Measurements from ENCODE around the gene MRPL44. TPM values are rescaled to one million over a fixed set of nuclear protein-coding genes. Genes with fewer than 3 reads are reported as not detected.
"Not testable (repeated sequence)": the region's sequence is repeated elsewhere in the genome, so short reads cannot be mapped to it uniquely, and the experiment has no call there.

The MRPL44 gene
- polyA plus RNA-seq, 2 donors: 8.6 to 17.8 TPM

DNA sequence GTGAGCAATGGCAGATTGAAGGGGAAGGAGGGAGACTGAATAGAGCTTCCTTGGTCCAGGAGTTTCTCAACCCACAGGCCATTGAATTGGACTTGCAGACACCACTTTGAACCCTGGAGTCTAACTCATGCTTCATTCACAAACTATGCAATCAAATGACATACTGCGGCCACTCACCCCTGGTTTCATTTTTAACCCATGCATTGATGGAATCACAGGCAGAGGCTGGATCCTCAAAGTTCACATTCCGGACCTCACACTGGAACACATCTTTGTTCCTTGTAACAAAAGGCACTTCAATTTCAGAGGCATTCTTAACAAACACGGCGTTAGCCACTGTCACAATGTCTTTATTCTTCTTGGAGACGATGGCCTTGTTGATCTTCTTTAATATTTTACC, 40.7 kb downstream of the MRPL44 start:
- Histone ChIP-seq H3K27me3 (ENCODE audit: control insufficient read depth in 1 of 2, insufficient read depth in 2 of 2, low read length in 2 of 2) (no peaks in the 10 kb centered on the region), H3K9me3 (ENCODE audit: control insufficient read depth in 2 of 2, insufficient read depth in 1 of 2, low read depth in 1 of 2, low read length in 1 of 2) (no peaks in the 10 kb centered on the region), H3K4me3 (ENCODE audit: low read depth in 1 of 2, low read length in 2 of 2) (no peak overlapping the region), H3K27ac (ENCODE audit: low read depth in 2 of 2, low read length in 1 of 2) (no peak overlapping the region), H3K4me1 (ENCODE audit: control insufficient read depth in 2 of 2, insufficient read depth in 2 of 2, low read length in 1 of 2) (no peaks in the 10 kb centered on the region), H3K36me3 (ENCODE audit: control insufficient read depth in 2 of 2, insufficient read depth in 2 of 2, low read length in 1 of 2) (peaks cover 0 to 3% of the 10 kb centered on the region in 2 donors)
- 78 to 88% methylated on average over 5 of the region's 5 CpGs for WGBS, 2 donors

DNA sequence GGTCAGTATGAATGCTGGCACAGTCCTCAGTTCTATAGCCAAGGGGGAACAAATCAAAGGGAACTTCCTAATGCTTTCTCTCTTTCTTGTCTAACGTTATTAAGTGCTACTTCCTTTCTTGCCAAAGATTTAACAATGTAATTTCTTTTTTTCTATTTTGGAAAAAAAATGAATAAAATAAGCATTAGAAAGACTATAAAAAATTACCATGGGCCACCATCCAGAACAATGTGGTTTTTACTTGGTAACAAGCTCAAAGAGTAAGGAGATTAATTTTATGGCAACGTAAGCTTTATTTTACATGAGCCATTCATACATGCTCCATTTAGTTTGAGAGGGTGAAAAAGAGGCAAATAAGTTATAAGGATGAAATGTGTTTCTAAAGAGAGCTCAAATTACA, 41.7 kb downstream of the MRPL44 start:
- Histone ChIP-seq H3K27me3 (ENCODE audit: control insufficient read depth in 1 of 2, insufficient read depth in 2 of 2, low read length in 2 of 2) (no peaks in the 10 kb centered on the region), H3K9me3 (ENCODE audit: control insufficient read depth in 2 of 2, insufficient read depth in 1 of 2, low read depth in 1 of 2, low read length in 1 of 2) (no peaks in the 10 kb centered on the region), H3K36me3 (ENCODE audit: control insufficient read depth in 2 of 2, insufficient read depth in 2 of 2, low read length in 1 of 2) (peaks cover 0 to 3% of the 10 kb centered on the region in 2 donors), H3K4me3 (ENCODE audit: low read depth in 1 of 2, low read length in 2 of 2) (no peak overlapping the region), H3K27ac (ENCODE audit: low read depth in 2 of 2, low read length in 1 of 2) (no peak overlapping the region), H3K4me1 (ENCODE audit: control insufficient read depth in 2 of 2, insufficient read depth in 2 of 2, low read length in 1 of 2) (no peaks in the 10 kb centered on the region)
- 25 to 56% methylated on average over 2 of the region's 2 CpGs for WGBS, 2 donors

DNA sequence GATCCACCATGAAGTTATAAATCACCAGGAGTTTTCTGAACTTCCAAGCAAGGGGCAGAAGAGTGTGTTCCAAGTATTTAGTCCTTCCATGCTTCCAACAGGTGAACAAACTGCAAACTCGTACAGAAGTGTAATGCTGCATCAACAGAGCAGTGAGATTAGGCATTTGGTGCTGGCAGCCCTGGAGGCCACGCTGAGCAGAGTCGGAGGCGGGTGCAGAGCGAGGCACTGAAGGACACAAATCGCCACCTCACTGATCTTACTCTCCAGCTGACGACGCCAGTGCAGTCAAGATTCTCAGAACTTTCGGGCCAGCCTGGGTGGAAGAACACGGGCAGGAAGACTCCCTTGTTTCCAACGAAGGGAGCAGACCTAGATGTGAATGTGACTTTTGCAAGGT, 42.6 kb downstream of the MRPL44 start:
- Histone ChIP-seq H3K36me3 (ENCODE audit: control insufficient read depth in 2 of 2, insufficient read depth in 2 of 2, low read length in 1 of 2) (peaks cover 0 to 3% of the 10 kb centered on the region in 2 donors), H3K9me3 (ENCODE audit: control insufficient read depth in 2 of 2, insufficient read depth in 1 of 2, low read depth in 1 of 2, low read length in 1 of 2) (no peaks in the 10 kb centered on the region), H3K4me3 (ENCODE audit: low read depth in 1 of 2, low read length in 2 of 2) (no peak overlapping the region), H3K4me1 (ENCODE audit: control insufficient read depth in 2 of 2, insufficient read depth in 2 of 2, low read length in 1 of 2) (no peaks in the 10 kb centered on the region), H3K27ac (ENCODE audit: low read depth in 2 of 2, low read length in 1 of 2) (no peak overlapping the region), H3K27me3 (ENCODE audit: control insufficient read depth in 1 of 2, insufficient read depth in 2 of 2, low read length in 2 of 2) (no peaks in the 10 kb centered on the region)
- WGBS, 2 donors: 78 to 80% methylated on average over 11 of the region's 11 CpGs

DNA sequence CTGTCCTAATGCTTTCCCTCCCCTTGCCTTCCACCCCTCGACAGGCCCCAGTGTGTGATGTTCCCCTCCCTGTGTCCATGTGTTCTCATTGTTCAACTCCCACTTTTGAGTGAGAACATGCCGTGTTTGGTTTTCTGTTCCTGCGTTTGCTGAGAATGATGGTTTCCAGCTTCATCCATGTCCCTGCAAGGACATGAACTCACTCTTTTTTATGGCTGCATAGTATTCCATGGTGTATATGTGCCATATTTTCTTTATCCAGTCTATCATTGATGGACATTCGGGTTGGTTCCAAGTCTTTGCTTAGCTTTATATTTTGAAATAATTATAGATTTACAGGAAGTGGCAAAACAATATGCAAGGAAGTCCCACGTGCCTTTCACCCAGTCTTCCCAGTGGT, 43.4 kb downstream of the MRPL44 start:
- H3K27me3 ChIP-seq (ENCODE audit: control insufficient read depth in 1 of 2, insufficient read depth in 2 of 2, low read length in 2 of 2); H3K4me3 ChIP-seq (ENCODE audit: low read depth in 1 of 2, low read length in 2 of 2); H3K4me1 ChIP-seq (ENCODE audit: control insufficient read depth in 2 of 2, insufficient read depth in 2 of 2, low read length in 1 of 2); H3K36me3 ChIP-seq (ENCODE audit: control insufficient read depth in 2 of 2, insufficient read depth in 2 of 2, low read length in 1 of 2); H3K9me3 ChIP-seq (ENCODE audit: control insufficient read depth in 2 of 2, insufficient read depth in 1 of 2, low read depth in 1 of 2, low read length in 1 of 2); H3K27ac ChIP-seq (ENCODE audit: low read depth in 2 of 2, low read length in 1 of 2): not testable (repeated sequence)
- WGBS, 2 donors: 93 to 94% methylated on average over 5 of the region's 5 CpGs

DNA sequence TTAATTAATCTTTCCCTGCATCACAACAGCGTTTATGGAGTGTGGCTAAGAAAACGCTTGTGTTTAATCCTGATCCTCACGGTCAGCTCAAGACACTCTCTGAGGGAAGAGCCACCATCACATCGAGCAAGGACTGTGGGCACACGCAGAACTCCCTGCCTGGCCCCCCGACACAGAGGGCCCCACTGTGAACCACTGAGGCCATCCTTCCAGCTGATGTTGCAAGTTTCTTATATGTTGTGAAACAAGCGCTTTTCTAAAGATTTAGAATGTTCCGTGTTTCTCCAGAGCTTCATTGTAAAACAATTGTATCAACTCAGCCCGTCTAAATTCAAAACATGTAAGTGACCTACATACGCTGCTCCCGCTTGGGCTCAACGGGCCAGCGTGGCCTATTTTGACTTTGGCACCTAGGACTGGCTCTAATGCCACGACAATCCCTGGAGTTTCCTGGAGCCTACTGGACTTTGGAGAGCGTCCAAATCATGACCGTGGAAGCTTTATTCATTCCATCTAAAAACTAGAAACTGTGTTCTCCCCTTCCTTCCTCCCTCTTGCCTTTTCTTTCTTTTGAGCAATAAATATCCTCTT, 46.9 kb downstream of the MRPL44 start:
- Histone ChIP-seq H3K36me3 (ENCODE audit: control insufficient read depth in 2 of 2, insufficient read depth in 2 of 2, low read length in 1 of 2) (peaks cover 0 to 3% of the 10 kb centered on the region in 2 donors), H3K4me3 (ENCODE audit: low read depth in 1 of 2, low read length in 2 of 2) (no peak overlapping the region), H3K9me3 (ENCODE audit: control insufficient read depth in 2 of 2, insufficient read depth in 1 of 2, low read depth in 1 of 2, low read length in 1 of 2) (no peaks in the 10 kb centered on the region), H3K27me3 (ENCODE audit: control insufficient read depth in 1 of 2, insufficient read depth in 2 of 2, low read length in 2 of 2) (no peaks in the 10 kb centered on the region), H3K27ac (ENCODE audit: low read depth in 2 of 2, low read length in 1 of 2) (no peak overlapping the region), H3K4me1 (ENCODE audit: control insufficient read depth in 2 of 2, insufficient read depth in 2 of 2, low read length in 1 of 2) (peaks cover 0 to 3% of the 10 kb centered on the region in 2 donors)
- 69 to 71% methylated on average over 16 of the region's 16 CpGs for WGBS, 2 donors

DNA sequence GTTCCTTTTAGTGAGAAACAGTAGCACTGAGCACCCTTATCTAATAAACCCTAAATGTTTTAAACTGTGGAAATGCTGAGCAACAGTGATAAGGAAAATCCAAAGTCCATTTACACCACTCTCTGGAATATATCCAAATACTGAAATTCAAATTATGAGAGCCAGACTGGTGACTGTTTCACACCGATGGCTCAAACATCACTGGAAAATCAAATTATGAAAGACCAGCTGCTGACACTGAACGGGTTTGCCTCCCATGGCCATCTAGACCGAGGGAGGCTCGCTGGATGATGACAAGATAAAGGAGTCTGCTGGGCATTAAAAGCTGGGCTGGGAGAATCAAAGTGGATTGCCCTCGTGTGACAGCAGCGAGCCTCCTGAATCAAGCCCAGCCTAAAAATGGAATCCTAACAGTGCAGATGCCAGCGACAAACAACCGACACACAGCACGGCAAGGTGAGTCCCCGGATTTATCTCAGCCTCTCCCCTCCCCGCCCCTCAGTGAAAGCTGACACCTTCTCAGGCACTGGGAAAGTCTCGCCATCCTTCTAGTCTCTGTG, 51.5 kb downstream of the MRPL44 start:
- Histone ChIP-seq H3K36me3 (ENCODE audit: control insufficient read depth in 2 of 2, insufficient read depth in 2 of 2, low read length in 1 of 2) (no peaks in the 10 kb centered on the region), H3K4me1 (ENCODE audit: control insufficient read depth in 2 of 2, insufficient read depth in 2 of 2, low read length in 1 of 2) (peaks cover 0 to 3% of the 10 kb centered on the region in 2 donors), H3K9me3 (ENCODE audit: control insufficient read depth in 2 of 2, insufficient read depth in 1 of 2, low read depth in 1 of 2, low read length in 1 of 2) (no peaks in the 10 kb centered on the region), H3K27ac (ENCODE audit: low read depth in 2 of 2, low read length in 1 of 2) (no peak overlapping the region), H3K4me3 (ENCODE audit: low read depth in 1 of 2, low read length in 2 of 2) (no peak overlapping the region), H3K27me3 (ENCODE audit: control insufficient read depth in 1 of 2, insufficient read depth in 2 of 2, low read length in 2 of 2) (no peaks in the 10 kb centered on the region)
- 53 to 85% methylated on average over 12 of the region's 12 CpGs for WGBS, 2 donors

DNA sequence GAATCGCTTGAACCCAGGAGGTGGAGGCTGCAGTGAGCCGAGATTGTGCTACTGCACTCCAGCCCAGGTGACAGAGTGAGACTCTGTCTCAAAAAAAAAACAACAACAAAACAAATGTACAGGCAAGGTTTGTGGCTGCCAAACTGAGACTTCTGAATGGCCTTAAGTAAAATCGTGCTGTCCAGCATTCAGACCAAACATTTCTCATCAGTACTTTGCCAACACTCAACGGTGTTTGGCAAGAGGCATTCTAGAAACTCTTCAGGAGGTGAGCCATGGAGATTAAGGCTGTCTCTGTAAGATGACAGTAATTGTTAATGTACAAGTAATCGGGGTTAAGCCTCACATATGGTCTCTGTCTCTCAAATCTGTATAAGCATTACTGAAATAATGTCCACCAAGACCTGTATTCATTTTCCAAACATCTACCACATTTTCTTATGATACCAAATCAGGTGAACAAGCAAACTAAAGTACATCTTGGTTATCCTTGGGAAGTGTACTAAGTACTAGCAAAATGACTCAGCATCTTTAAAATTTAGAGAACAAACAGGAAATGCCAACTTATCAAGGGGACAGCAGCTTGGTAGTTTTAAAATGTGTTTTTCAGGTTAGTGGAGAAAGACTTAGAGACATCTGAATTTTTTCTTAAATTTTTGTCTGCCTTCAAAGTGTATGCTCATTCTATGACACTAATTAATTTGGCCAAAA, 52.5 kb downstream of the MRPL44 start:
- H3K4me1 ChIP-seq (ENCODE audit: control insufficient read depth in 2 of 2, insufficient read depth in 2 of 2, low read length in 1 of 2): peaks cover 0 to 3% of the 10 kb centered on the region in 2 donors
- H3K27ac ChIP-seq (ENCODE audit: low read depth in 2 of 2, low read length in 1 of 2): no peak overlapping the region
- H3K9me3 ChIP-seq (ENCODE audit: control insufficient read depth in 2 of 2, insufficient read depth in 1 of 2, low read depth in 1 of 2, low read length in 1 of 2): no peaks in the 10 kb centered on the region
- no peaks in the 10 kb centered on the region for H3K27me3 ChIP-seq (ENCODE audit: control insufficient read depth in 1 of 2, insufficient read depth in 2 of 2, low read length in 2 of 2)
- 53 to 54% methylated on average over 5 of the region's 5 CpGs for WGBS, 2 donors
- no peak overlapping the region for H3K4me3 ChIP-seq (ENCODE audit: low read depth in 1 of 2, low read length in 2 of 2)
- no peaks in the 10 kb centered on the region for H3K36me3 ChIP-seq (ENCODE audit: control insufficient read depth in 2 of 2, insufficient read depth in 2 of 2, low read length in 1 of 2)

DNA sequence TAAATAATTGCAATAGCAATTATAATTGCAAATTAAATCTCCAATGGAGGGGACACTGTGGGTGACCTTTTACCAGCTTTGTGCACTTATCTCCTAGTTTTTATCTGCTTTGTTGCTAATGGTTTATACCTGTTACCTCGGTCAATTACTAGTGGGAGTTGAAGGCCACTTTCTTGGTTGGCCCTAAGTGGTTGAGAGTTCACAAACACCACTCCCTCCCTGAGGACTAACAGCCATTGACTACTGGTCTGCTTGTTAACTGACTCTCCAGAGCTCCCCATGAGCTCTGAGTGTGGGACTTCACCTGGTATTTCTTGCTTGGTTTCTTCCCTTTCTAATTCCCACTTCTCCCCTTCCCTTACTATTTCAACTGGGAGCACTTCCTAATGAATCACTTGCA, 54.6 kb downstream of the MRPL44 start:
- Histone ChIP-seq H3K9me3 (ENCODE audit: control insufficient read depth in 2 of 2, insufficient read depth in 1 of 2, low read depth in 1 of 2, low read length in 1 of 2) (no peaks in the 10 kb centered on the region), H3K4me3 (ENCODE audit: low read depth in 1 of 2, low read length in 2 of 2) (no peak overlapping the region), H3K27me3 (ENCODE audit: control insufficient read depth in 1 of 2, insufficient read depth in 2 of 2, low read length in 2 of 2) (no peaks in the 10 kb centered on the region), H3K27ac (ENCODE audit: low read depth in 2 of 2, low read length in 1 of 2) (no peak overlapping the region), H3K36me3 (ENCODE audit: control insufficient read depth in 2 of 2, insufficient read depth in 2 of 2, low read length in 1 of 2) (no peaks in the 10 kb centered on the region), H3K4me1 (ENCODE audit: control insufficient read depth in 2 of 2, insufficient read depth in 2 of 2, low read length in 1 of 2) (peaks cover 2 to 3% of the 10 kb centered on the region in 2 donors)
- WGBS, 2 donors: 76 to 93% methylated on average over 1 of the region's 1 CpG

DNA sequence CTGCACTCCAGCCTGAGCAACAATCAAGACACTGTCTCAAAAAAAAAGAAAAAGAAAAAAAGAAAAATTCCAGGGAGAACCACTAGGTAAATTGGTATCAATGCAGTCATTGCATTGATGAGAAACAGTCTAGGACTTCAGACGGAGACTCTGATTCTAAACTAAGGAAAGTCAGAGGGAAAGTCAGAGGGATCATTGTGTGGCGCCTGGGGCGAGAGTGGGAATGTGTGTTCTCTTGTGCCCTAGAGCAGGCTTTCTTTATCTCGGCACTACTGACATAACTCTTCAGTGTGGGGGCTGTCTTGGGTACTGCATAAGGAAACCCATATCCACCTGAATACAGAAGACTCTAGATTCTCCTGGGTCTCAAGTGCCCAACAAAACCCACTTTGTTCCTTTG, 57.1 kb downstream of the MRPL44 start:
- H3K9me3 ChIP-seq (ENCODE audit: control insufficient read depth in 2 of 2, insufficient read depth in 1 of 2, low read depth in 1 of 2, low read length in 1 of 2): no peaks in the 10 kb centered on the region
- 91 to 95% methylated on average over 4 of the region's 4 CpGs for WGBS, 2 donors
- no peak overlapping the region for H3K4me3 ChIP-seq (ENCODE audit: low read depth in 1 of 2, low read length in 2 of 2)
- H3K27me3 ChIP-seq (ENCODE audit: control insufficient read depth in 1 of 2, insufficient read depth in 2 of 2, low read length in 2 of 2): no peaks in the 10 kb centered on the region
- H3K36me3 ChIP-seq (ENCODE audit: control insufficient read depth in 2 of 2, insufficient read depth in 2 of 2, low read length in 1 of 2): no peaks in the 10 kb centered on the region
- H3K27ac ChIP-seq (ENCODE audit: low read depth in 2 of 2, low read length in 1 of 2): no peak overlapping the region
- H3K4me1 ChIP-seq (ENCODE audit: control insufficient read depth in 2 of 2, insufficient read depth in 2 of 2, low read length in 1 of 2): peaks cover 0 to 2% of the 10 kb centered on the region in 2 donors

DNA sequence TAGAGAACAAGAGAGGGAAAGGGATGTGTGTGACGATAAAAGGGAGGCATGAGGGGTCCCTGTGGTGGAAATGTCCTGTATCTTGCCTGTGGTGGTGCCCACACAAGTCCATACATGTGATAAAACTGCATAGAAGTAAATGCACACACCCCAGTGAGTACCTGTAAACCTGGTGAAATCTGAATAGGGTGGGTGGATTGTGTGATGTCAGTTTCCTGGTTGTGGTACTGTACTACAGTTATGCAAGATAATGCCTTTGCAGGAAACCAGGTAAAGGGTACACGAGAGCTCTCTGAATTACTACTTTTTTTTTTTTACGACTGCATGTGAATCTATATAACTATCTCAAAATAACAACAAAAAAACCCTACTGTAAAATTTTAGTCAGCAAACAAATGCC, 59.7 kb downstream of the MRPL44 start:
- Histone ChIP-seq H3K36me3 (ENCODE audit: control insufficient read depth in 2 of 2, insufficient read depth in 2 of 2, low read length in 1 of 2) (no peaks in the 10 kb centered on the region), H3K9me3 (ENCODE audit: control insufficient read depth in 2 of 2, insufficient read depth in 1 of 2, low read depth in 1 of 2, low read length in 1 of 2) (no peaks in the 10 kb centered on the region), H3K27me3 (ENCODE audit: control insufficient read depth in 1 of 2, insufficient read depth in 2 of 2, low read length in 2 of 2) (no peaks in the 10 kb centered on the region), H3K27ac (ENCODE audit: low read depth in 2 of 2, low read length in 1 of 2) (no peak overlapping the region), H3K4me1 (ENCODE audit: control insufficient read depth in 2 of 2, insufficient read depth in 2 of 2, low read length in 1 of 2) (peaks cover 0 to 2% of the 10 kb centered on the region in 2 donors), H3K4me3 (ENCODE audit: low read depth in 1 of 2, low read length in 2 of 2) (no peak overlapping the region)
- WGBS, 2 donors: 49 to 54% methylated on average over 3 of the region's 3 CpGs
